GM19452 (cell line): Measurements from ENCODE around the gene HERC4.
"Not testable (repeated sequence)": the region's sequence is repeated elsewhere in the genome, so short reads cannot be mapped to it uniquely, and the experiment has no call there.

Experiments
- ATAC-seq: cut with Tn5 transposase; IDR thresholded peaks from one replicate; pipeline ENCODE4 v1.9.1; 2021; ENCODE audit not compliant: unreplicated experiment

The HERC4 gene

GRCh38 chr10:67884313-67884841 lies 190.7 kb downstream of the HERC4 start, which contains the start of gene SIRT1:
Gene SIRT1 (plus strand): TSS chr10:67884656. CDS start chr10:67884722, 66 bp downstream.
- peak; percentile 85 for ATAC-seq

- no peak for ATAC-seq
Observed at GRCh38 chr10:67883710-67884312, 191.3 kb downstream of the HERC4 start.

GRCh38 chr10:67878133-67878532 lies 196.9 kb downstream of the HERC4 start:
- ATAC-seq = no peak

- not testable (repeated sequence) for ATAC-seq
Observed at GRCh38 chr10:67877421-67877820, 197.7 kb downstream of the HERC4 start.

GRCh38 chr10:67875340-67876238 lies 199.5 kb downstream of the HERC4 start:
- no peak for ATAC-seq
